RWPE1 (cell line): ENCODE measurements around the gene RBM26.

Source experiments
- CTCF ChIA-PET: fragments of 350-600 bp; sonication (Branson Sonifier 250); formaldehyde crosslinking; extraction: SDS; loops from one replicate; lab custom pipeline; 2021; lab: Yijun Ruan, JAX
- POLR2A ChIA-PET: fragments of 400-600 bp; formaldehyde crosslinking; extraction: SDS; loops from one replicate; lab custom pipeline; 2020; ENCODE audit warnings: antibody characterized with exemption; ENCODE audit not compliant: low non-redundant PET; lab: Yijun Ruan, JAX
- DNase-seq: peaks from one replicate; pipeline ENCODE4 v3.0.0; 2012; ENCODE audit warnings: low spot score
- H3K27ac ChIP-seq: fragments of 450-650 bp; 2 replicates; pipeline ENCODE4 v1.5.1; 2017
- TF ChIP-seq, protein P1 (sequence below): fragments of 450-650 bp; conservative IDR thresholded peaks from 2 replicates; pipeline ENCODE4 v1.5.1; 2017; ENCODE audit warnings: low read depth, mild to moderate bottlenecking

The RBM26 gene

DNA sequence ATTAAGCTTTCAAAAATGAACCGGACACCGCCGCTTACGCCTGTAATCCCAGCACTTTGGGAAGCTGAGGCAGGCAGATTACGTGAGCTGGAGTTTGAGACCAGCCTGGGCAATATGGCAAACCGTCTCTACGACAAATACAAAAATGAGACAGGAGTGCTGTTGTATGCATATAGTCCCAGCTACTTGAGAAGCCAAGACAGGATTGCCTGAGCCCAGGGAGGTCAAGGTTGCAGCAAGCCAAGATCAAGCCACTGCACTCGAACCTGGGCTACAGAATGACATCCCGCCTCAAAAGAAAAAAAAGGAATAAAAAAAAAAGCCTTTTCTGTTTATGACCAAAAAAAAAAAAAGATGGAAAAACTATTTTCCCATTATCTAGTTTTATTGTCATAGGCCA is 96.4 kb downstream of the RBM26 start:
- DNase-seq, result no peak
- CTCF ChIA-PET, result no interaction called here
- TF ChIP-seq, protein P1, sequence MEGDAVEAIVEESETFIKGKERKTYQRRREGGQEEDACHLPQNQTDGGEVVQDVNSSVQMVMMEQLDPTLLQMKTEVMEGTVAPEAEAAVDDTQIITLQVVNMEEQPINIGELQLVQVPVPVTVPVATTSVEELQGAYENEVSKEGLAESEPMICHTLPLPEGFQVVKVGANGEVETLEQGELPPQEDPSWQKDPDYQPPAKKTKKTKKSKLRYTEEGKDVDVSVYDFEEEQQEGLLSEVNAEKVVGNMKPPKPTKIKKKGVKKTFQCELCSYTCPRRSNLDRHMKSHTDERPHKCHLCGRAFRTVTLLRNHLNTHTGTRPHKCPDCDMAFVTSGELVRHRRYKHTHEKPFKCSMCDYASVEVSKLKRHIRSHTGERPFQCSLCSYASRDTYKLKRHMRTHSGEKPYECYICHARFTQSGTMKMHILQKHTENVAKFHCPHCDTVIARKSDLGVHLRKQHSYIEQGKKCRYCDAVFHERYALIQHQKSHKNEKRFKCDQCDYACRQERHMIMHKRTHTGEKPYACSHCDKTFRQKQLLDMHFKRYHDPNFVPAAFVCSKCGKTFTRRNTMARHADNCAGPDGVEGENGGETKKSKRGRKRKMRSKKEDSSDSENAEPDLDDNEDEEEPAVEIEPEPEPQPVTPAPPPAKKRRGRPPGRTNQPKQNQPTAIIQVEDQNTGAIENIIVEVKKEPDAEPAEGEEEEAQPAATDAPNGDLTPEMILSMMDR, result no peak
- no peak overlapping the region for H3K27ac ChIP-seq
- POLR2A ChIA-PET, result no interaction called here

DNA sequence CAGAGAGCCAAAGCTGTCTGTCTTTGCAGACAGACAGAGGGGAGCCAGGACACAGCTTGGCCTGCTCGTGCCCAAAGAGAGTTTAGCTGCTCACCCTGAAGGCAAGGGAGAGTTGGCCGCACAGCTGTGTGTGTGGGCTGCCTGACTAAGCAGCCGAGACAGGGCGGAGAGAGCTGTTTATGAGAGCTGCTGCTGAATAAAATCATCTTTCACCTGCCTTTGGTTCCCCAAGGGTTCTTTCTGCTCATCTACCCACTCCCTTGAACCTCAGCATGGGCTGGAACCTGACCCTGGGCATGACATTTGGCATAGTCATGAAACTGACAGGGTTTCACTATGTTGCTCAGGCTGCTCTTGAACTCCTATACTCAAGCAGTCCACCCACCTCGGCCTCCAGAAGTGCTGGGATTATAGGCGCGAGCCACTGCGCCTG is 98.2 kb downstream of the RBM26 start:
- ChIA-PET CTCF (no interaction called here), POLR2A (no interaction called here)
- no peak overlapping the region for H3K27ac ChIP-seq
- no peak for DNase-seq
- TF ChIP-seq, protein P1, result no peak

DNA sequence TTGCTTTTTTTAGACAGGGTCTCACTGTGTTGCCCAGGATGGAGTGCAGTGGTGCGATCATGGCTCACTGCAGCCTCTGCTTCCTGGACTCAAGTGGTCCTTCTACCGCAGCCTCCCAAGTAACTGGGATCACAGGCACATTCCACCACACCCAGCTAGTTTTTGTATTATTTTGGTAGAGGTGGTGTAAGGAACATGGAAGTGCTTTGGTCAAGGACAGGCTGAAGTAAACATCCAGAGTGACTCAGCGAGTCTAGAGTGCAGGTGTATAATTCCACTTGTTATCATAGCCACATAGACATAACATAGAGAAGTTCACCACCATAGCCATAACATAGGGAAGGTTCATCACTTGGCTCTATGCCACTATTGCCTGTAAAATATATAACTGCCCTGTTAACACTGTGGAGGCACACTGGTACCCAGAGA is 98.6 kb downstream of the RBM26 start:
- POLR2A ChIA-PET, result no interaction called here
- DNase-seq, result no peak
- no peak overlapping the region for H3K27ac ChIP-seq
- TF ChIP-seq, protein P1, result no peak
- CTCF ChIA-PET, result no interaction called here

DNA sequence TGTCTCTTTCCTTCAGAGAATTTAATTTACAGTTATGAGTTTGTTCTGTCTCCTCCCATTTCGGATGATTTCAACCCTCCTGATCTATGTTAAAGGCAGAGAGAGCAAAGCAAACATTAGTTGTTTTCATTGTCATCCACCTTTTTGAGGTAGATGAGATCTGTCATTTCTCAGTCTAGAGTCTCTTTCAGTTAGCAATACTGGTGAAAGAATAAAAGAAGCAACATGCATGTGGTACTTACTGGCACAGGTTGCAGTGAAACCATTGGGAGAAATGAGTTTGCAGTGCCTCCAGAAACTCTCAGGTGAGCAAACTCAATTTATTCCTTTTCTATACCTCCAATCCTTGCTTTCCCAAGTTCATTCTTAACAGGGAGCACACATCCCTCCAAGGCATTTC is 99.4 kb downstream of the RBM26 start:
- no peak for DNase-seq
- TF ChIP-seq, protein P1, result no peak
- POLR2A ChIA-PET, result no interaction called here
- no peak overlapping the region for H3K27ac ChIP-seq
- CTCF ChIA-PET, result no interaction called here

DNA sequence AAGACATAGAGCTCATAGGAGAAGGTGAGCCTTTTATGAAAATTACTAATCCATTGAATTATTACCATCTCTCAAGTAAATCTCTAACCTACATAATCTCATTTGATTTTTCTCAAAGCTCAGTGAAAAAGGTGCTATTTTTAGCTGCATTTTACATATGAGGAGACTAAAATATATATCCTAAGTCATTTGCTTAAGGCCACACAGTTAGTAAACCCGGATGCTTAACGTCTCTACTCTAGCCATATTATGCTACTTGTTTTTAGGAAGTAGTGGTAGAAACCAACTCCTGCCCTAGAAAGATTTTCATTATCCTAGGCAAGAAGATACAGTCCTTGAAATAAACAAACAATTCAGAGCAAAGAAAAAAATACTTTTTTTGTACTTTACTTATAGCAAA is 108.9 kb downstream of the RBM26 start:
- ChIA-PET CTCF (no interaction called here), POLR2A (no interaction called here)
- H3K27ac ChIP-seq, result no peak overlapping the region
- TF ChIP-seq, protein P1, result no peak
- DNase-seq, result no peak

DNA sequence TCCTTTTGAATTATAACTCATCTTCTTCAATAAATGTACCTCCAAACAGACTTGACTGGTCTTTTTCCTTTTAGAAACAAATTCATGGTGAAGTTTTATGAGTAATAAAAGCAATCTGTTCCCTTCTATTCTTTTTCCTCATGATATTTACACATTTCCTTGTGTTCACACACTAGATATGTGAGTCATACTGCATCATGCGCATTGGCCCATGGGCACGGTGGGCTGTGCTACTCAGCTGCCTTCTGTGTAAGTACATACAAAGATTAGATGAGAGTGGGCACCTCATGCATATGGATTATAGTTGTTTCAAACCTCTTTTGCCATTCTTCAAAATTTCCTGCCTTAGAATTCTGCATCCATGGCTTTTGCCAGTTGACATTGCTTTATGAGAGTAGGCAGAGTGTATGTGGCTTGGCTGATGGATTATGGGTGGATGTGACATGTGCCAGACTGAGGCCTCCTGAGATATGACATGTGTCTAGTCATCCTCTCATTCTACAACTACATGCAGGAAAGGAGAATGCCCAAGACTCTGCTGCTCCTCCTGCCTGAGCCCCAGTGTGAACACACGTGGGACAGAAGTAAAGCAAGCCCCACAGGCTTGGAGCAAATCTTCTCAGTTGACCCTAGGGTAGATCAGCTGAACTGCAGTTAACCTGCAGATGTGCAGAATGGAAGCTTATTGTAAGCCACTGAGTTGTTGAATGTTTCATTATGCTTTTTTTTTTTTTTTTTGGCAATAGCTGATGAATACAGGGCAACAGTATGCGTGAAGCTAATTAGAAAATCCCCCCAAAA is 109.9 kb downstream of the RBM26 start:
- TF ChIP-seq, protein P1, result no peak
- POLR2A ChIA-PET, result no interaction called here
- DNase-seq, result peak; percentile 13
- CTCF ChIA-PET, result no interaction called here
- no peak overlapping the region for H3K27ac ChIP-seq
